Measurements from ENCODE around the gene GSTT4.
"Not testable (repeated sequence)": the region's sequence is repeated elsewhere in the genome, so short reads cannot be mapped to it uniquely, and the experiment has no call there.

GRCh38 chr22:23954193-23954990 is 50.9 kb downstream of the GSTT4 start:
- not testable (repeated sequence) for TF ChIP-seq EP300 (IDR thresholded peaks at IDR 0.05; ENCODE audit: borderline replicate concordance in 1 of 2, low read depth in 1 of 2, low read length in 1 of 2); EZH2phosphoT487 (IDR thresholded peaks at IDR 0.05; ENCODE audit: borderline replicate concordance, low read depth); CTCF (IDR thresholded peaks at IDR 0.05); TCF12 (IDR thresholded peaks at IDR 0.05); SIN3A (IDR thresholded peaks at IDR 0.05; ENCODE audit: borderline replicate concordance, low read depth, low read length); JUND (IDR thresholded peaks at IDR 0.05); USF2 (IDR thresholded peaks at IDR 0.05; ENCODE audit: borderline replicate concordance, low read depth, low read length); GABPA (IDR thresholded peaks at IDR 0.05; ENCODE audit: low read depth)
